CD14-positive monocyte (primary cell): ENCODE measurements around the gene LSP1. TPM values are rescaled to one million over a fixed set of nuclear protein-coding genes. Genes with fewer than 3 reads are reported as not detected.

ENCODE experiments used
- DNase-seq, 3 donors: peaks; one replicate each; pipeline ENCODE4 v3.0.0-alpha.2; 2011 to 2022
- H2AFZ ChIP-seq: 2 replicates; pipeline ENCODE4 v1.6.0; 2012; ENCODE audit warnings: mild to moderate bottlenecking, low read depth, low read length, inconsistent platforms; ENCODE audit not compliant: insufficient read depth, poor library complexity, severe bottlenecking
- H3K27ac ChIP-seq, 2 donors: 1 replicate in 1 of 2; 2 replicates in 1 of 2; pipeline ENCODE4 v1.5.1; 2012 to 2013; ENCODE audit warnings: low read length in 2 of 2, control low read depth in 1 of 2, inconsistent platforms in 1 of 2, low read depth in 1 of 2, mild to moderate bottlenecking in 1 of 2
- H3K27me3 ChIP-seq, 2 donors: one replicate each; pipeline versions ENCODE4 v1.6.0 to v1.6.1; 2011 to 2013; ENCODE audit warnings: low read length in 2 of 2; ENCODE audit not compliant: control insufficient read depth in 2 of 2, insufficient read depth in 2 of 2
- H3K36me3 ChIP-seq, 2 donors: replicated peaks in 1 of 2; 1 replicate in 1 of 2; 2 replicates in 1 of 2; pipeline versions ENCODE4 v1.5.1 to v1.6.1; 2012 to 2013; ENCODE audit warnings: low read length in 2 of 2, control low read depth in 1 of 2, inconsistent platforms in 1 of 2, mild to moderate bottlenecking in 1 of 2; ENCODE audit not compliant: insufficient read depth in 2 of 2, control insufficient read depth in 1 of 2
- H3K4me1 ChIP-seq, 2 donors: 1 replicate in 1 of 2; 2 replicates in 1 of 2; pipeline versions ENCODE4 v1.5.1 to v1.6.1; 2012 to 2013; ENCODE audit warnings: low read length in 2 of 2, control low read depth in 1 of 2, inconsistent platforms in 1 of 2, mild to moderate bottlenecking in 1 of 2, moderate library complexity in 1 of 2; ENCODE audit not compliant: insufficient read depth in 2 of 2, control insufficient read depth in 1 of 2
- H3K4me2 ChIP-seq: replicated peaks from 2 replicates; pipeline ENCODE3; 2012; ENCODE audit warnings: low read length, moderate library complexity, mild to moderate bottlenecking; ENCODE audit not compliant: poor library complexity, severe bottlenecking; ENCODE audit errors: extremely low read depth
- H3K4me3 ChIP-seq, 3 experiments: fragments of 200-600 bp in 1 of 3; sonication (generic) in 1 of 3; replicated peaks in 1 of 3; 1 replicate in 2 of 3; 2 replicates in 1 of 3; pipeline ENCODE4 v1.5.1; 2011 to 2013; ENCODE audit warnings: low read length in 3 of 3, mild to moderate bottlenecking in 3 of 3, control low read depth in 2 of 3, low read depth in 2 of 3, inconsistent platforms in 1 of 3, moderate library complexity in 1 of 3
- H3K79me2 ChIP-seq: 2 replicates; pipeline ENCODE4 v1.6.0; 2012; ENCODE audit warnings: mild to moderate bottlenecking, control low read depth, inconsistent platforms, low read length, moderate library complexity; ENCODE audit not compliant: insufficient read depth
- H3K9ac ChIP-seq: 2 replicates; pipeline ENCODE4 v1.6.0; 2017; ENCODE audit warnings: low read length, mild to moderate bottlenecking; ENCODE audit not compliant: insufficient read depth, poor library complexity, severe bottlenecking
- H3K9me3 ChIP-seq, 2 donors: replicated peaks in 1 of 2; 1 replicate in 1 of 2; 2 replicates in 1 of 2; pipeline versions ENCODE4 v1.5.1 to v1.6.1; 2012 to 2013; ENCODE audit warnings: low read length in 2 of 2, control low read depth in 1 of 2; ENCODE audit not compliant: control insufficient read depth in 1 of 2, insufficient read depth in 1 of 2
- H4K20me1 ChIP-seq: 2 replicates; pipeline ENCODE4 v1.6.0; 2012; ENCODE audit warnings: mild to moderate bottlenecking, low read length, control low read depth, moderate library complexity; ENCODE audit not compliant: insufficient read depth
- H3K27ac Mint-ChIP-seq, 7 donors: one replicate each; pipeline ENCODE4 v1.8.0; 2020; ENCODE audit warnings: mild to moderate bottlenecking in 7 of 7, mixed read lengths in 7 of 7, moderate library complexity in 6 of 7, inconsistent platforms in 2 of 7
- H3K27me3 Mint-ChIP-seq, 3 donors: one replicate each; pipeline ENCODE4 v1.8.0; 2021 to 2022; ENCODE audit warnings: low read depth in 3 of 3, mild to moderate bottlenecking in 3 of 3, mixed read lengths in 3 of 3, moderate library complexity in 3 of 3, inconsistent platforms in 1 of 3
- H3K36me3 Mint-ChIP-seq, 2 donors: one replicate each; pipeline ENCODE4 v1.8.0; 2020; ENCODE audit warnings: mixed read lengths in 2 of 2, inconsistent platforms in 1 of 2, mild to moderate bottlenecking in 1 of 2
- H3K4me1 Mint-ChIP-seq: one replicate; pipeline ENCODE4 v1.8.0; 2020; ENCODE audit warnings: mild to moderate bottlenecking, mixed read lengths
- H3K4me3 Mint-ChIP-seq, 2 donors: one replicate each; pipeline ENCODE4 v1.8.0; 2020; ENCODE audit warnings: mild to moderate bottlenecking in 2 of 2, mixed read lengths in 2 of 2, moderate library complexity in 1 of 2
- H3K9me3 Mint-ChIP-seq, 7 donors: one replicate each; pipeline ENCODE4 v1.8.0; 2020 to 2022; ENCODE audit warnings: mixed read lengths in 7 of 7, mild to moderate bottlenecking in 6 of 7, moderate library complexity in 6 of 7, inconsistent platforms in 2 of 7
- WGBS: methylation state at CpG from one replicate; pipeline ENCODE4 v1.1.5; 2013; ENCODE audit warnings: missing lambda C conversion rate; ENCODE audit not compliant: insufficient coverage; 5-methylcytosine and 5-hydroxymethylcytosine counted together
- intact Hi-C, 2 donors: fragments of 100-400 bp; cut with micrococcal nuclease; formaldehyde crosslinking; loops; one replicate each; pipeline versions ENCODE4 v1.15.0 to v1.15.1; 2023
- polyA plus RNA-seq, 3 donors: library from polyadenylated mRNA; depleted of rRNA in 1 of 3; unstranded in 2 of 3; stranded (reverse) in 1 of 3; fragments of 300-500 nt in 2 of 3; fragments of >200 nt in 1 of 3; fragmentation: Illumina TruSeq in 2 of 3; gene quantifications; 1 replicate in 2 of 3; 2 replicates in 1 of 3; pipeline ENCODE4 v1.2.3, GENCODE V29; 2012 to 2021
- TF ChIP-seq, protein P1 (sequence below): fragments of 200-600 bp; IDR thresholded peaks from one replicate; pipeline ENCODE4 v1.8.0; 2022; ENCODE audit warnings: antibody characterized with exemption, mild to moderate bottlenecking

The LSP1 gene
- polyA plus RNA-seq, 3 donors = 387 to 646 (median 542) TPM

DNA sequence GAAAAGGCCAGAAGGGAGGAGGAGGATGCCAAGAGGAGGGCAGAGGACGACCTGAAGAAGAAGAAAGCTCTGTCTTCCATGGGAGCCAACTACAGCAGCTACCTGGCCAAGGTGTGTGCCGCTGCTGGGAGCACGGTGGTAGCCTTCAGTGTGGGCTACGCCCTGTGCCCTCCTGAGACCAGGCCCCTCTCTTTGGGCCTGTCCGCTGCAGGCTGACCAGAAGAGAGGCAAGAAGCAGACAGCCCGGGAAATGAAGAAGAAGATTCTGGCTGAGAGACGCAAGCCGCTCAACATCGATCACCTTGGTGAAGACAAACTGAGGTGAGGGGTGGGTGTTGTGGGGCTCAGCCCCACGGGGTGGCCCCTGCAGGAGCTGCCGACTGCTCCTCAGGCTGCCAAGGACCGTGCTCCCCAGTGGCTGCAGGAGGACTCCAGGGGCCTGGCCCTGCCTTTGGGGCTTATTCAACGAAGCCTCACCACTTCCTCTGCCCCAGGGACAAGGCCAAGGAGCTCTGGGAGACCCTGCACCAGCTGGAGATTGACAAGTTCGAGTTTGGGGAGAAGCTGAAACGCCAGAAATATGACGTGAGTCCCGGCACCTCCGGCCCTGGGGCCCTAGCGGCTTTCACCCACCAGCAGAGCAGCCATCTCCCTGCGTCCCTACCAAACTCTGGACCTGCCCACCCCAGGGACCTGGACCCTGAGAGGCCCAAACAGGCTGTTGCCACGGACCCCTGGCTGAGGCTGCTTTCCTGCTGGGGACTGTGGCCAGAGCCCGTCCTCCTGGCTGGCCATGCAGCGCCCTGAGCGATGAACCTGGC, 81.7 kb downstream of the LSP1 start:
- H3K27ac ChIP-seq = no peak overlapping the region
- H3K9ac ChIP-seq = no peak overlapping the region
- Mint-ChIP-seq H3K4me1 (peaks cover 18% of the 10 kb centered on the region), H3K36me3 (no peaks in the 10 kb centered on the region), H3K27me3 (peaks cover 8 to 29% (median 20%) of the 10 kb centered on the region in 3 donors), H3K4me3 (no peak overlapping the region), H3K27ac (no peak overlapping the region), H3K9me3 (peaks cover 0 to 3% (median 0%) of the 10 kb centered on the region in 7 donors)
- no peak overlapping the region for H2AFZ ChIP-seq
- TF ChIP-seq, protein P1, sequence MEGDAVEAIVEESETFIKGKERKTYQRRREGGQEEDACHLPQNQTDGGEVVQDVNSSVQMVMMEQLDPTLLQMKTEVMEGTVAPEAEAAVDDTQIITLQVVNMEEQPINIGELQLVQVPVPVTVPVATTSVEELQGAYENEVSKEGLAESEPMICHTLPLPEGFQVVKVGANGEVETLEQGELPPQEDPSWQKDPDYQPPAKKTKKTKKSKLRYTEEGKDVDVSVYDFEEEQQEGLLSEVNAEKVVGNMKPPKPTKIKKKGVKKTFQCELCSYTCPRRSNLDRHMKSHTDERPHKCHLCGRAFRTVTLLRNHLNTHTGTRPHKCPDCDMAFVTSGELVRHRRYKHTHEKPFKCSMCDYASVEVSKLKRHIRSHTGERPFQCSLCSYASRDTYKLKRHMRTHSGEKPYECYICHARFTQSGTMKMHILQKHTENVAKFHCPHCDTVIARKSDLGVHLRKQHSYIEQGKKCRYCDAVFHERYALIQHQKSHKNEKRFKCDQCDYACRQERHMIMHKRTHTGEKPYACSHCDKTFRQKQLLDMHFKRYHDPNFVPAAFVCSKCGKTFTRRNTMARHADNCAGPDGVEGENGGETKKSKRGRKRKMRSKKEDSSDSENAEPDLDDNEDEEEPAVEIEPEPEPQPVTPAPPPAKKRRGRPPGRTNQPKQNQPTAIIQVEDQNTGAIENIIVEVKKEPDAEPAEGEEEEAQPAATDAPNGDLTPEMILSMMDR = no peak
- H3K79me2 ChIP-seq = no peaks in the 10 kb centered on the region
- WGBS = 79% methylated on average over 20 of the region's 24 CpGs
- intact Hi-C loops = no loop called here
- no peak for DNase-seq
- H3K4me3 ChIP-seq = no peak overlapping the region
- peaks cover 0 to 7% of the 10 kb centered on the region in 2 donors for H3K27me3 ChIP-seq
- H3K4me2 ChIP-seq = no peak overlapping the region
- no peaks in the 10 kb centered on the region for H3K36me3 ChIP-seq
- H3K4me1 ChIP-seq = peaks cover 9 to 12% of the 10 kb centered on the region in 2 donors
- no peaks in the 10 kb centered on the region for H4K20me1 ChIP-seq
- no peaks in the 10 kb centered on the region for H3K9me3 ChIP-seq

DNA sequence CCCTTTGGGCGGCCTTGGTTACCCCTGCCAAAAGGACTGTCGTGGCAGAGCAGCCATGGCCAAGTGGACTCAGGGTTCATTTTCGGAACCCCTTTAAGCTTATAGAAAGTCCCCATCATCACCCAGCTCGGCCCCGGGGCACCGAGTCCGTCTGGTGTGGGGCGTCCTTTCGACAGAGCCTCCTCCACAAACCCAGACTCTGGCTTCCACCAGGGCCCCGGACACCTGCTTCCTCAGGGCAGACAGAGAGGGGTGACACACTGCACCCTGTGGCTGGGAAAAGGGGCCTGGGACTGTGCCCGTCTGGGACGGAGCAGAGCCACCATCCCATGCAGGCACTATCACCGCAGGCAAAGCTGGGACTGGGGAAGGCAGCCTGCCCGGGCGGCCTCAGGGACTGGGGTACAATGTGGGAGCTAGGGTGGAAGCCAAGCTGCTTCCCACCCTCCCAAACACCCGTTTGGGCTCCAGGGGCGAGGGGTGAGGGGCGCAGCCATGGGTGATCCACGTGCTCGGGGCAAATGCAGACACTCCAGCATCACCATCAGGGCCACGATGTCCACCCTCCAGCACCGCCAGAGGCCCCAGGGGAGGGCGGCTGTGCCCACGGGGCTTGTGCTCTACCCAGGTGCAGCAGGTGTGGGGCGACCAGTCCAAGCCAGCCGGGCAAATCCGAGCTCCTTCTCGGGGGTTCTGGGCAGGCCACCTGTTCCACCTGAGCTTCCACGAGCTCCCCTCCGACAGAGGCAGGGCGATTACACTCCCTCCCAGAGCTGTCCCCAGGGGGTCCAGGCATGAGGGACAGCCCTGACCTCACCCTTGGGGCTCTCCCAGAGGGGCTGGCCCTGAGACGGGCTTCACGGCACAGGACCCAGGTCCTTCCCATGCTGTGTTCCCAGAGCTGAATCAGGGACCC, 82.5 kb downstream of the LSP1 start:
- no peaks in the 10 kb centered on the region for H3K36me3 ChIP-seq
- H3K27ac ChIP-seq = no peak overlapping the region
- H4K20me1 ChIP-seq = no peaks in the 10 kb centered on the region
- H3K4me1 ChIP-seq = peaks cover 9 to 12% of the 10 kb centered on the region in 2 donors
- Mint-ChIP-seq H3K27me3 (peaks cover 8 to 26% (median 20%) of the 10 kb centered on the region in 3 donors), H3K4me1 (peaks cover 18% of the 10 kb centered on the region), H3K4me3 (no peak overlapping the region), H3K36me3 (no peaks in the 10 kb centered on the region), H3K9me3 (peaks cover 0 to 3% (median 0%) of the 10 kb centered on the region in 7 donors), H3K27ac (no peak overlapping the region)
- intact Hi-C loops = no loop called here
- TF ChIP-seq, protein P1 = no peak
- no peak overlapping the region for H3K4me2 ChIP-seq
- no peaks in the 10 kb centered on the region for H3K79me2 ChIP-seq
- 90% methylated on average over 22 of the region's 33 CpGs for WGBS
- H2AFZ ChIP-seq = no peak overlapping the region
- no peaks in the 10 kb centered on the region for H3K9me3 ChIP-seq
- H3K27me3 ChIP-seq = peaks cover 0 to 7% of the 10 kb centered on the region in 2 donors
- no peak overlapping the region for H3K9ac ChIP-seq
- no peak overlapping the region for H3K4me3 ChIP-seq
- DNase-seq = no peak
